ENCODE data around the gene CACNB2.

- TF ChIP-seq CTCF (conservative IDR thresholded peaks at IDR 0.05; ENCODE audit: low read depth, low read length) (no peak), EZH2 (IDR thresholded peaks at IDR 0.05; ENCODE audit: low read length, unreplicated experiment) (no peak), EZH2phosphoT487 (IDR thresholded peaks at IDR 0.05; ENCODE audit: borderline replicate concordance, low read length) (no peak)
These were observed 124.3 kb downstream of the CACNB2 start for GRCh38 chr10:18264466-18265050.
